Stomach (tissue), 4 donors: Measurements from ENCODE around the gene OSBPL6.

ENCODE experiments used
- EP300 ChIP-seq: sonication (generic); formaldehyde crosslinking; IDR thresholded peaks from one replicate; pipeline ENCODE4 v1.6.1; 2017; ENCODE audit warnings: antibody characterized with exemption
- POLR2A ChIP-seq, 4 donors: fragments of 450-650 bp; IDR thresholded peaks; one replicate each; pipeline ENCODE4 v1.6.1; 2016; ENCODE audit warnings: antibody characterized with exemption in 4 of 4, control low read depth in 2 of 4, mild to moderate bottlenecking in 1 of 4, moderate library complexity in 1 of 4
- TF ChIP-seq, protein P1 (sequence below), 7 experiments: fragments of 450-650 bp in 4 of 7; fragments of 200-600 bp in 3 of 7; sonication (generic) in 3 of 7; IDR thresholded peaks; one replicate each; pipeline ENCODE4 v1.5.1; 2016 to 2019; ENCODE audit warnings: antibody characterized with exemption in 7 of 7, control low read depth in 2 of 7, mild to moderate bottlenecking in 1 of 7

GRCh38 chr2:178295115-178295514 is 100.8 kb downstream of the OSBPL6 start:
- TF ChIP-seq POLR2A (IDR thresholded peaks at IDR 0.05) (no peak), EP300 (no peak)
- TF ChIP-seq, protein P1, sequence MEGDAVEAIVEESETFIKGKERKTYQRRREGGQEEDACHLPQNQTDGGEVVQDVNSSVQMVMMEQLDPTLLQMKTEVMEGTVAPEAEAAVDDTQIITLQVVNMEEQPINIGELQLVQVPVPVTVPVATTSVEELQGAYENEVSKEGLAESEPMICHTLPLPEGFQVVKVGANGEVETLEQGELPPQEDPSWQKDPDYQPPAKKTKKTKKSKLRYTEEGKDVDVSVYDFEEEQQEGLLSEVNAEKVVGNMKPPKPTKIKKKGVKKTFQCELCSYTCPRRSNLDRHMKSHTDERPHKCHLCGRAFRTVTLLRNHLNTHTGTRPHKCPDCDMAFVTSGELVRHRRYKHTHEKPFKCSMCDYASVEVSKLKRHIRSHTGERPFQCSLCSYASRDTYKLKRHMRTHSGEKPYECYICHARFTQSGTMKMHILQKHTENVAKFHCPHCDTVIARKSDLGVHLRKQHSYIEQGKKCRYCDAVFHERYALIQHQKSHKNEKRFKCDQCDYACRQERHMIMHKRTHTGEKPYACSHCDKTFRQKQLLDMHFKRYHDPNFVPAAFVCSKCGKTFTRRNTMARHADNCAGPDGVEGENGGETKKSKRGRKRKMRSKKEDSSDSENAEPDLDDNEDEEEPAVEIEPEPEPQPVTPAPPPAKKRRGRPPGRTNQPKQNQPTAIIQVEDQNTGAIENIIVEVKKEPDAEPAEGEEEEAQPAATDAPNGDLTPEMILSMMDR (IDR thresholded peaks at IDR 0.05), result no peak
